ENCODE measurements around the gene ZNF148.

ZNF148 gene

GRCh38 chr3:125239266-125239665 is 135.9 kb downstream of the ZNF148 start:
- Histone ChIP-seq H3K79me2 (ENCODE audit: insufficient read depth, low read depth) (no peaks in the 10 kb centered on the region), H3K36me3 (ENCODE audit: insufficient read depth) (no peaks in the 10 kb centered on the region), H2AFZ (ENCODE audit: low read depth) (no peak overlapping the region), H4K20me1 (ENCODE audit: insufficient read depth) (no peaks in the 10 kb centered on the region), H3K4me1 (ENCODE audit: low read depth, poor library complexity, severe bottlenecking) (no peaks in the 10 kb centered on the region), H3K27me3 (ENCODE audit: insufficient read depth, low read depth) (no peaks in the 10 kb centered on the region), H3K9ac (no peak overlapping the region), H3K4me3 (IDR thresholded peaks at IDR 0.05; ENCODE audit: insufficient read depth, low read depth, low read length) (no peak overlapping the region), H3K4me2 (no peak overlapping the region), H3K27ac (no peak overlapping the region)
- no peak for TF ChIP-seq CTCF (conservative IDR thresholded peaks at IDR 0.05; ENCODE audit: low read depth, low read length)

GRCh38 chr3:125238759-125239158 is 136.4 kb downstream of the ZNF148 start:
- no peak overlapping the region for H3K4me3 ChIP-seq (IDR thresholded peaks at IDR 0.05; ENCODE audit: insufficient read depth, low read depth, low read length)
- no peak overlapping the region for H3K9ac ChIP-seq
- no peak overlapping the region for H3K27ac ChIP-seq
- no peaks in the 10 kb centered on the region for H4K20me1 ChIP-seq (ENCODE audit: insufficient read depth)
- no peaks in the 10 kb centered on the region for H3K27me3 ChIP-seq (ENCODE audit: insufficient read depth, low read depth)
- H3K36me3 ChIP-seq (ENCODE audit: insufficient read depth): no peaks in the 10 kb centered on the region
- no peak for TF ChIP-seq CTCF (conservative IDR thresholded peaks at IDR 0.05; ENCODE audit: low read depth, low read length)
- H3K4me2 ChIP-seq: no peak overlapping the region
- H3K4me1 ChIP-seq (ENCODE audit: low read depth, poor library complexity, severe bottlenecking): no peaks in the 10 kb centered on the region
- H2AFZ ChIP-seq (ENCODE audit: low read depth): no peak overlapping the region
- H3K79me2 ChIP-seq (ENCODE audit: insufficient read depth, low read depth): no peaks in the 10 kb centered on the region

DNA sequence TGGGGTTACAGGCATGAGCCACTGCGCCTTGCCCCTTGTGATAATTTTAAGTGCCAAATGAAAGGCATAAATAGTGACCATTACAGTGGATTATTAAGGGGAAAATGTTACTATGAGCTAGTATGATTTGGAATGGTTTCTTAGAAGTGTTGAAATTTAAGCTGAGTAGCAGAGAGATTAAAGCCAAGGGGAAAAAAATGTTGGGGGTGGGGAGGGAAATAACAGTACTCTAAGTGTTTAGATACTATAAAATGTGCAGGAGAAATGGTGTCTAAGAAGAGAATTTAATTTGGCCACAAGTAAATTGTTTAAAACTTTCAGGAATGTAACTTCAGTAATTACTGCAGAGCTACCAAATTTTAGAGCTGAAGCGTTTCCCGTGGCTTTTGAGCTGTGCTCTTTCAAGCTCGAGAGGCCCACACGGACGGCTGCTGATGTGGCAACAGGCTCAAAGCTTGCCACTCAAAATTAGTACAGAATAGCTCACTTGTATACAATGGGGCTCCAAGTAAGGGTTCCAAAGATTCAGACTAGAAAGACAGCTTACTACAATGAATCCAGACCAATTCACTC is 138.7 kb downstream of the ZNF148 start:
- no peaks in the 10 kb centered on the region; the same call in 1 of the 2 replicates for H3K36me3 ChIP-seq (ENCODE audit: insufficient read depth)
- no peak overlapping the region for H3K4me3 ChIP-seq (IDR thresholded peaks at IDR 0.05; ENCODE audit: insufficient read depth, low read depth, low read length)
- no peak for TF ChIP-seq CTCF (conservative IDR thresholded peaks at IDR 0.05; ENCODE audit: low read depth, low read length)
- H3K27ac ChIP-seq: no peak overlapping the region
- H2AFZ ChIP-seq (ENCODE audit: low read depth): no peak overlapping the region
- no peaks in the 10 kb centered on the region for H3K79me2 ChIP-seq (ENCODE audit: insufficient read depth, low read depth)
- no peak overlapping the region for H3K4me2 ChIP-seq
- no peak overlapping the region for H3K9ac ChIP-seq
- H4K20me1 ChIP-seq (ENCODE audit: insufficient read depth): no peaks in the 10 kb centered on the region
- no peaks in the 10 kb centered on the region for H3K27me3 ChIP-seq (ENCODE audit: insufficient read depth, low read depth)
- H3K4me1 ChIP-seq (ENCODE audit: low read depth, poor library complexity, severe bottlenecking): no peaks in the 10 kb centered on the region

DNA sequence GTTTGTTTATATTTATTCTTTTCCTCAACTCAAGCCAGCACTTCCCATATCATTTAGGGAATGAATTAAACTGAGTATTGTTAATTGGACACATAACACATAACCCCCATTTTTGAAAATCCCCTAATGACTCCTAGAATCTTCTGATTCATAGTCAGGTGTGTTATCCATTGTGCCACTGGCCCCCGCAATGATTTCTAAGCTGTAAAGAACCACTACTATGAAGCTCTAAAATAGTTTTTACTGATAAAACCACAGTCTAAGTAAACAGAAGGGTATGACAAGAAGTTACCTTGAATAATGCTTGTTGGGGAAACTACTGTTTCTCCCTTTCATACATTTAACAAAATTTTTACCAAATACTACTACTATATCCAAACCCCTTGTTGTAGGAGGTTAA is 140.3 kb downstream of the ZNF148 start:
- TF ChIP-seq CTCF (conservative IDR thresholded peaks at IDR 0.05; ENCODE audit: low read depth, low read length): no peak
- Histone ChIP-seq H3K4me3 (IDR thresholded peaks at IDR 0.05; ENCODE audit: insufficient read depth, low read depth, low read length) (no peak overlapping the region), H3K79me2 (ENCODE audit: insufficient read depth, low read depth) (no peaks in the 10 kb centered on the region), H2AFZ (ENCODE audit: low read depth) (no peak overlapping the region), H3K36me3 (ENCODE audit: insufficient read depth) (no peaks in the 10 kb centered on the region; the same call in 1 of the 2 replicates), H4K20me1 (ENCODE audit: insufficient read depth) (no peaks in the 10 kb centered on the region), H3K4me1 (ENCODE audit: low read depth, poor library complexity, severe bottlenecking) (no peaks in the 10 kb centered on the region), H3K27ac (no peak overlapping the region), H3K9ac (no peak overlapping the region), H3K27me3 (ENCODE audit: insufficient read depth, low read depth) (no peaks in the 10 kb centered on the region), H3K4me2 (no peak overlapping the region)

Measured in KMS-11 (cell line).